Endodermal cell (in vitro differentiated cells): Measurements from ENCODE around the gene PI4KA. TPM values are rescaled to one million over a fixed set of nuclear protein-coding genes. Genes with fewer than 3 reads are reported as not detected.
"Not testable (repeated sequence)": the region's sequence is repeated elsewhere in the genome, so short reads cannot be mapped to it uniquely, and the experiment has no call there.

ENCODE experiments used
- DNase-seq: peaks from one replicate; pipeline ENCODE4 v3.0.0-alpha.2; 2017
- H3K27ac ChIP-seq: 2 replicates; pipeline ENCODE4 v1.5.1; 2013; ENCODE audit warnings: mild to moderate bottlenecking, low read depth, low read length, moderate library complexity
- H3K27me3 ChIP-seq: 2 replicates; pipeline ENCODE4 v1.6.1; 2013; ENCODE audit warnings: mild to moderate bottlenecking, low read length, moderate library complexity; ENCODE audit not compliant: insufficient read depth, control insufficient read depth, poor library complexity, severe bottlenecking
- H3K36me3 ChIP-seq: 2 replicates; pipeline ENCODE4 v1.7.0; 2013; ENCODE audit warnings: mild to moderate bottlenecking, low read length, moderate library complexity; ENCODE audit not compliant: control insufficient read depth, insufficient read depth
- H3K4me1 ChIP-seq: one replicate; pipeline ENCODE4 v1.7.0; 2013; ENCODE audit warnings: low read length; ENCODE audit not compliant: control insufficient read depth, insufficient read depth
- H3K4me3 ChIP-seq: 2 replicates; pipeline ENCODE4 v1.5.1; 2013; ENCODE audit warnings: mild to moderate bottlenecking, low read length, moderate library complexity
- H3K9ac ChIP-seq: 2 replicates; pipeline ENCODE4 v1.6.1; 2013; ENCODE audit warnings: mild to moderate bottlenecking, low read length, moderate library complexity; ENCODE audit not compliant: poor library complexity, severe bottlenecking; ENCODE audit errors: extremely low read depth
- H3K9me3 ChIP-seq: 2 replicates; pipeline ENCODE4 v1.6.1; 2013; ENCODE audit warnings: mild to moderate bottlenecking, low read length, moderate library complexity; ENCODE audit not compliant: control insufficient read depth
- H3K27ac Mint-ChIP-seq: 2 replicates; pipeline ENCODE4 v1.8.0; 2020; ENCODE audit warnings: mixed read lengths
- H3K27me3 Mint-ChIP-seq: 2 replicates; pipeline ENCODE4 v1.8.0; 2021; ENCODE audit warnings: mild to moderate bottlenecking, mixed read lengths; ENCODE audit not compliant: insufficient read depth
- H3K36me3 Mint-ChIP-seq: 2 replicates; pipeline ENCODE4 v1.8.0; 2020; ENCODE audit warnings: low read depth, mixed read lengths
- H3K4me1 Mint-ChIP-seq: 2 replicates; pipeline ENCODE4 v1.8.0; 2020; ENCODE audit warnings: mixed read lengths
- H3K4me3 Mint-ChIP-seq: 2 replicates; pipeline ENCODE4 v1.8.0; 2020; ENCODE audit warnings: mild to moderate bottlenecking, moderate library complexity, mixed read lengths
- H3K9me3 Mint-ChIP-seq: 2 replicates; pipeline ENCODE4 v1.8.0; 2020; ENCODE audit warnings: mild to moderate bottlenecking, mixed read lengths
- WGBS, 2 experiments: methylation state at CpG; one replicate each; pipeline versions ENCODE4 v1.1.5 to v1.1.7; 2013; ENCODE audit warnings: missing lambda C conversion rate in 2 of 2, mixed read lengths in 1 of 2; ENCODE audit not compliant: insufficient coverage in 1 of 2, insufficient read length in 1 of 2; 5-methylcytosine and 5-hydroxymethylcytosine counted together
- total RNA-seq, 2 donors: library from RNA; stranded (reverse); fragmentation: NEBNext Ultra II Directional in 1 of 2; extraction: Animal tissue kit (Norgen Biotek cat#: 25700) in 1 of 2; gene quantifications; 2 replicates in 1 of 2; 3 replicates in 1 of 2; pipeline ENCODE4 v1.2.1, GENCODE V29; 2021
- TF ChIP-seq, protein P1 (sequence below): fragments of 200-600 bp; sonication (generic); conservative IDR thresholded peaks from 2 replicates; pipeline ENCODE4 v1.5.0; 2021; ENCODE audit warnings: antibody characterized with exemption, mild to moderate bottlenecking

PI4KA gene
- total RNA-seq, 2 donors from 2014 or later, result 49.0 to 62.0 TPM

DNA sequence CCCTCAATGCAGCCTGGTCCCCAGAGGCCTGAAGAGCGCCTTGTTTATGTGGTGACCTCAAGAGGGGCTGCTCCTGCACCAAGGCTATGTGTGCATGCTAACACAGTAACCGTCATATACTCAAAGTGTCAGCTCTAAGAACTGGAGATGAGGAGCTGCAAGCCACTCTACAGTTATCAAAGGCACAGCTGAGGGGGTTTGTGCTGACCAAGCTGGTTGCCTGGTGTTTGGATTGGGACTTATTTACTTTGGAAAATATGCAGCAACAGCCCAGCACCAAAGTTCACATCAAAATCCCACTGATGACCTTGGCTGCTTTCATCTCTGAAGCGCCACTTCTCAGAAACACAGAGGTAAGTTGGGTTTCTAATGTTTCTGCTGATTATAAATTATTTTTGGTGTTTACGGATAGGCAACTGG is 84.8 kb downstream of the PI4KA start, which contains the start of gene SERPIND1:
Gene SERPIND1 (plus strand): TSS at position 321 of the 420 bp plus-strand sequence. CDS start 5,200 bp downstream, outside the sequence.
- TF ChIP-seq, protein P1, sequence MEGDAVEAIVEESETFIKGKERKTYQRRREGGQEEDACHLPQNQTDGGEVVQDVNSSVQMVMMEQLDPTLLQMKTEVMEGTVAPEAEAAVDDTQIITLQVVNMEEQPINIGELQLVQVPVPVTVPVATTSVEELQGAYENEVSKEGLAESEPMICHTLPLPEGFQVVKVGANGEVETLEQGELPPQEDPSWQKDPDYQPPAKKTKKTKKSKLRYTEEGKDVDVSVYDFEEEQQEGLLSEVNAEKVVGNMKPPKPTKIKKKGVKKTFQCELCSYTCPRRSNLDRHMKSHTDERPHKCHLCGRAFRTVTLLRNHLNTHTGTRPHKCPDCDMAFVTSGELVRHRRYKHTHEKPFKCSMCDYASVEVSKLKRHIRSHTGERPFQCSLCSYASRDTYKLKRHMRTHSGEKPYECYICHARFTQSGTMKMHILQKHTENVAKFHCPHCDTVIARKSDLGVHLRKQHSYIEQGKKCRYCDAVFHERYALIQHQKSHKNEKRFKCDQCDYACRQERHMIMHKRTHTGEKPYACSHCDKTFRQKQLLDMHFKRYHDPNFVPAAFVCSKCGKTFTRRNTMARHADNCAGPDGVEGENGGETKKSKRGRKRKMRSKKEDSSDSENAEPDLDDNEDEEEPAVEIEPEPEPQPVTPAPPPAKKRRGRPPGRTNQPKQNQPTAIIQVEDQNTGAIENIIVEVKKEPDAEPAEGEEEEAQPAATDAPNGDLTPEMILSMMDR, result no peak
- Histone ChIP-seq H3K9me3 (no peaks in the 10 kb centered on the region), H3K36me3 (no peaks in the 10 kb centered on the region), H3K27me3 (no peaks in the 10 kb centered on the region), H3K4me1 (peaks cover 5% of the 10 kb centered on the region), H3K4me3 (no peak within 1 kb of the TSS), H3K27ac (no peak within 1 kb of the TSS), H3K9ac (no peak within 1 kb of the TSS)
- H3K4me1 Mint-ChIP-seq, result peaks cover 19% of the 10 kb centered on the region
- no peaks in the 10 kb centered on the region for H3K9me3 Mint-ChIP-seq
- H3K27me3 Mint-ChIP-seq, result no peaks in the 10 kb centered on the region
- peaks cover 6% of the 10 kb centered on the region for H3K36me3 Mint-ChIP-seq
- no peak within 1 kb of the TSS for H3K4me3 Mint-ChIP-seq
- WGBS, 2 experiments, result 96 to 100% methylated on average over 3 to 4 of the region's 4 CpGs
- H3K27ac Mint-ChIP-seq, result no peak within 1 kb of the TSS
- no peak for DNase-seq

DNA sequence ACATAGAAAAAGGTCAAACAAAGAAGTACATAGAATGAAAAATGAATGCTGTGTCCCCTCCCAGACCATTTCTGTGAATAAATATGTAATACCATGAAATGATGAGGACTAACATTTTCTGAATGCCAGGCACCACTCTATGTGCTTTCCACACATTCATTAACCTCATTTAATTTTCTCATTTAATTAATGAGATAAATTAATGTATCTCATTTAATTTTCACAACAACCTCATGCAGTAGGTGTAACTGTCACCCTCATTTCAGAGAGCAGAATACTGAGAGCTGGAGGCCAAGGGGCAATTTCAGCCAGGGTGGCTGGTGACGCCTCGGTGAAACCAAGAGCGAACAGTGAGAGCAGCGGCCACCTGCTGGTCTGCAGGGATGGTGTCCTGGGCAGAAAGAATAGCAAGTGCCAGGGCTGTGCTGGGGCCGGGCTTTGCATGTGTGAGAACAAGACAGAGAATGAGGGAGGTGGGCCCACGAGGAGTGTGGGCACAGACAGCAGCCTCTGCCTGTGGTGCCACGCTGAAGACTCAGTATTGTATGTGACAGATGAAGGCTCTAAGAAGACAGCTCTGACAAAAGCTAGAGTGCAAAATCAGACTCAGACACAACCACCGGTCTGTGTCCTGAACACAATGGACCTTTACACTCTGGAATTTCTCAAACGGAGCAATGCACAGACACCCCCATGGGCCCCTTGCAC is 86.5 kb downstream of the PI4KA start:
- Mint-ChIP-seq H3K4me3 (no peak overlapping the region), H3K27me3 (no peaks in the 10 kb centered on the region), H3K4me1 (peaks cover 5% of the 10 kb centered on the region), H3K36me3 (peaks cover 10% of the 10 kb centered on the region), H3K27ac (no peak overlapping the region), H3K9me3 (no peaks in the 10 kb centered on the region)
- Histone ChIP-seq H3K9ac (no peak overlapping the region), H3K9me3 (no peaks in the 10 kb centered on the region), H3K27ac (peak overlapping the region; percentile 73), H3K4me3 (no peak overlapping the region), H3K27me3 (no peaks in the 10 kb centered on the region), H3K36me3 (no peaks in the 10 kb centered on the region), H3K4me1 (no peaks in the 10 kb centered on the region)
- 75 to 87% methylated on average over 9 of the region's 9 CpGs for WGBS, 2 experiments
- peak; percentile 59 for DNase-seq
- TF ChIP-seq, protein P1, result peak; percentile 65

DNA sequence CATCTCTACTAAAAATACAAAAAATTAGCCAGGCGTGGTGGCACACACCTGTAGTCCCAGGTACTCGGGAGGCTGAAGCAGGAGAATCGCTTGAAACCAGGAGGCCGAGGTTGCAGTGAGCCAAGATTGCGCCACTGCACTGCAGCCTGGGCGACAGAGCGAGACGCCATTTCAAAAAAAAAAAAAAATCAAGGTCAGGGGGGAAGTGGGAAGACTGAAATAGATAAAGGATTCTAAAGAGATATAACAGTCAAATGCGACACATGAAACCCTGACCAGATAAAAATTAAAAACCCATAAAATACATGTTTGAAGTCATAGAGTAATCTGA is 89.2 kb downstream of the PI4KA start:
- H3K9me3 ChIP-seq, H3K4me1 ChIP-seq, H3K9ac ChIP-seq, H3K4me3 ChIP-seq, H3K4me3 Mint-ChIP-seq, H3K9me3 Mint-ChIP-seq, H3K27ac ChIP-seq, H3K4me1 Mint-ChIP-seq, DNase-seq, H3K27me3 Mint-ChIP-seq, H3K27me3 ChIP-seq, H3K27ac Mint-ChIP-seq: not testable (repeated sequence)
- H3K36me3 Mint-ChIP-seq, result peaks cover 11% of the 10 kb centered on the region
- H3K36me3 ChIP-seq, result peaks cover 11% of the 10 kb centered on the region
- 94 to 100% methylated on average over 6 to 8 of the region's 9 CpGs for WGBS, 2 experiments
